ENCODE measurements around the gene KAT2B.
A peak's percentile ranks its signal among the peaks of the same experiment; 100 is the strongest.

DNA sequence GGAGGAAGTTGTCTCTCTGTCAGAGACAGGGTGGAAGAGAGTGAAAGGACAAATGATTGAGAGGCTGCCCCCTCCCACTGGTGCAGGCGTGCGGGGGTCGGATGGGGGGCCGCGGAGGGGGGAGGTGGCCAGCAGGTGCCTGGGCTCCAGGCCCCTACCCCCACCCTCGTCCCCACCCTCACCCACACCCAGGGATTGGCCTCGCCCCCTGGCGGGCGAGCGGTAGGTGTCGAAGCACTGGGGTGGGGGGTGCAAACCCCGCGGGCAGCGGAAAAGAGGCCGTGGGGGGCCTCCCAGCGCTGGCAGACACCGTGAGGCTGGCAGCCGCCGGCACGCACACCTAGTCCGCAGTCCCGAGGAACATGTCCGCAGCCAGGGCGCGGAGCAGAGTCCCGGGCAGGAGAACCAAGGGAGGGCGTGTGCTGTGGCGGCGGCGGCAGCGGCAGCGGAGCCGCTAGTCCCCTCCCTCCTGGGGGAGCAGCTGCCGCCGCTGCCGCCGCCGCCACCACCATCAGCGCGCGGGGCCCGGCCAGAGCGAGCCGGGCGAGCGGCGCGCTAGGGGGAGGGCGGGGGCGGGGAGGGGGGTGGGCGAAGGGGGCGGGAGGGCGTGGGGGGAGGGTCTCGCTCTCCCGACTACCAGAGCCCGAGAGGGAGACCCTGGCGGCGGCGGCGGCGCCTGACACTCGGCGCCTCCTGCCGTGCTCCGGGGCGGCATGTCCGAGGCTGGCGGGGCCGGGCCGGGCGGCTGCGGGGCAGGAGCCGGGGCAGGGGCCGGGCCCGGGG is at the start of gene KAT2B:
- TF ChIP-seq POLR2AphosphoS5 (IDR thresholded peaks at IDR 0.05; ENCODE audit: low read depth, low read length): 0 out of 2 replicates have a peak, but pooled peaks have one; percentile 24
- TF ChIP-seq, protein P1, sequence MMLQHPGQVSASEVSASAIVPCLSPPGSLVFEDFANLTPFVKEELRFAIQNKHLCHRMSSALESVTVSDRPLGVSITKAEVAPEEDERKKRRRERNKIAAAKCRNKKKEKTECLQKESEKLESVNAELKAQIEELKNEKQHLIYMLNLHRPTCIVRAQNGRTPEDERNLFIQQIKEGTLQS (IDR thresholded peaks at IDR 0.05): no peak
- TF ChIP-seq, protein P2, sequence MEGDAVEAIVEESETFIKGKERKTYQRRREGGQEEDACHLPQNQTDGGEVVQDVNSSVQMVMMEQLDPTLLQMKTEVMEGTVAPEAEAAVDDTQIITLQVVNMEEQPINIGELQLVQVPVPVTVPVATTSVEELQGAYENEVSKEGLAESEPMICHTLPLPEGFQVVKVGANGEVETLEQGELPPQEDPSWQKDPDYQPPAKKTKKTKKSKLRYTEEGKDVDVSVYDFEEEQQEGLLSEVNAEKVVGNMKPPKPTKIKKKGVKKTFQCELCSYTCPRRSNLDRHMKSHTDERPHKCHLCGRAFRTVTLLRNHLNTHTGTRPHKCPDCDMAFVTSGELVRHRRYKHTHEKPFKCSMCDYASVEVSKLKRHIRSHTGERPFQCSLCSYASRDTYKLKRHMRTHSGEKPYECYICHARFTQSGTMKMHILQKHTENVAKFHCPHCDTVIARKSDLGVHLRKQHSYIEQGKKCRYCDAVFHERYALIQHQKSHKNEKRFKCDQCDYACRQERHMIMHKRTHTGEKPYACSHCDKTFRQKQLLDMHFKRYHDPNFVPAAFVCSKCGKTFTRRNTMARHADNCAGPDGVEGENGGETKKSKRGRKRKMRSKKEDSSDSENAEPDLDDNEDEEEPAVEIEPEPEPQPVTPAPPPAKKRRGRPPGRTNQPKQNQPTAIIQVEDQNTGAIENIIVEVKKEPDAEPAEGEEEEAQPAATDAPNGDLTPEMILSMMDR (IDR thresholded peaks at IDR 0.05 in 2 of 3, conservative IDR thresholded peaks at IDR 0.05 in 1 of 3; ENCODE audit: borderline replicate concordance in 1 of 3, insufficient read depth in 1 of 3, low read depth in 2 of 3, low read length in 2 of 3): peak in 2 of 3 experiments; percentile 50 to 56; a peak in 4 of 6 replicates
